DOHH2 (cell line): ENCODE data around the gene KRT6B.

Source experiments
- EZH2phosphoT487 ChIP-seq: fragments of 200-600 bp; sonication (generic); IDR thresholded peaks from 2 replicates; pipeline ENCODE4 v1.6.1; 2017; ENCODE audit warnings: borderline replicate concordance, mild to moderate bottlenecking, antibody characterized with exemption, low read length, moderate library complexity, mixed read lengths
- TF ChIP-seq, protein P1 (sequence below): fragments of 200-600 bp; sonication (generic); IDR thresholded peaks from one replicate; pipeline ENCODE4 v1.5.1; 2014; ENCODE audit warnings: antibody characterized with exemption, mild to moderate bottlenecking, low read depth, low read length; ENCODE audit not compliant: poor library complexity, severe bottlenecking

DNA sequence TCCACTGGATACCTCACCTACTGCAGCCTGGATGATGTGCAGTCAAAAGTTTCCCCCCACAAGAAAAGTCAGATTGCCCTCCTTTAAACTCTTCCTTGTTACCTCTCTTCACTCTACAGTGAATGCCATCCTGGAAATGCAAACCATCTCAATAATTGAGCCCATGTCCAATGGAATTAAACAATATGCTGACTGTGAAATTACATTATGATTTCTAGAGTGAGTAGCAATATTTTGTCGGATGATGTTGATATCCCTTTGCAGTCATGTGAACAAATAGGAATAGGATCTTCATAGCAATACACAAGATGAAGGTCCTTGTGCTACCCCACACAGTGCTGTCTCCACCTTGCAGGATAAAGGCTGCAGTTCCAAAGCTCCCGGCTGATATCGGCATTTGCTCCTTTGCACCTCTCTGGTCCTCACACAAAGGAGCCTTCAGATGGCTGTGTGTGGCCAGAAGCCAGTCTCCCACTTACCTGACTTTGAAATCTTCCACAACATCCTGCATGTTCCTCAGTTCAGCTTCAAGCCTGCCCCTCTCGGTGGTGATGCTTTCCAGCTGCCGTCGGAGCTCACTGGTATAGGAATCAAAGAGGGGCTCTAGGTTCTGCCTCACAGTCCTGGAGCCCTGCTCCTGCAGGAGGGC is 19.3 kb downstream of the KRT6B start:
- TF ChIP-seq, protein P1, sequence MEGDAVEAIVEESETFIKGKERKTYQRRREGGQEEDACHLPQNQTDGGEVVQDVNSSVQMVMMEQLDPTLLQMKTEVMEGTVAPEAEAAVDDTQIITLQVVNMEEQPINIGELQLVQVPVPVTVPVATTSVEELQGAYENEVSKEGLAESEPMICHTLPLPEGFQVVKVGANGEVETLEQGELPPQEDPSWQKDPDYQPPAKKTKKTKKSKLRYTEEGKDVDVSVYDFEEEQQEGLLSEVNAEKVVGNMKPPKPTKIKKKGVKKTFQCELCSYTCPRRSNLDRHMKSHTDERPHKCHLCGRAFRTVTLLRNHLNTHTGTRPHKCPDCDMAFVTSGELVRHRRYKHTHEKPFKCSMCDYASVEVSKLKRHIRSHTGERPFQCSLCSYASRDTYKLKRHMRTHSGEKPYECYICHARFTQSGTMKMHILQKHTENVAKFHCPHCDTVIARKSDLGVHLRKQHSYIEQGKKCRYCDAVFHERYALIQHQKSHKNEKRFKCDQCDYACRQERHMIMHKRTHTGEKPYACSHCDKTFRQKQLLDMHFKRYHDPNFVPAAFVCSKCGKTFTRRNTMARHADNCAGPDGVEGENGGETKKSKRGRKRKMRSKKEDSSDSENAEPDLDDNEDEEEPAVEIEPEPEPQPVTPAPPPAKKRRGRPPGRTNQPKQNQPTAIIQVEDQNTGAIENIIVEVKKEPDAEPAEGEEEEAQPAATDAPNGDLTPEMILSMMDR, result no peak
- no peak for TF ChIP-seq EZH2phosphoT487
